ENCODE measurements around the gene CBFA2T2. TPM values are rescaled to one million over a fixed set of nuclear protein-coding genes. Genes with fewer than 3 reads are reported as not detected.

CBFA2T2 gene
- total and polyA plus RNA-seq, 10 of the 15 experiments (the other 5 are each of a cell fraction or from before 2014, with no cell fraction given) = 0.61 to 8.6 (median 5.5) TPM

- no peak for TF ChIP-seq FOS (IDR thresholded peaks at IDR 0.05; ENCODE audit: borderline replicate concordance, extremely low read depth, insufficient read length)
These were observed 95.1 kb downstream of the CBFA2T2 start (continued) for GRCh38 chr20:33584976-33585375.

- no peak for FAIRE-seq
These were observed 95.5 kb downstream of the CBFA2T2 start for GRCh38 chr20:33585413-33585812.

More at GRCh38 chr20:33585413-33585812, 95.5 kb downstream of the CBFA2T2 start:
- Histone ChIP-seq H3K27me3 (replicated peaks in 1 of 2; ENCODE audit: control insufficient read depth in 2 of 2, insufficient read depth in 2 of 2, low read length in 1 of 2) (no peaks in the 10 kb centered on the region), H3K79me2 (ENCODE audit: control insufficient read depth, insufficient read depth, low read length) (no peaks in the 10 kb centered on the region), H3K36me3 (ENCODE audit: control insufficient read depth in 2 of 2, insufficient read depth in 2 of 2, low read length in 1 of 2) (no peaks in the 10 kb centered on the region), H2AFZ (ENCODE audit: control insufficient read depth, low read depth, low read length) (no peak overlapping the region), H3K4me2 (ENCODE audit: control insufficient read depth, insufficient read depth) (no peak overlapping the region), H3K9me3 (replicated peaks; ENCODE audit: control insufficient read depth, insufficient read depth, low read length) (no peaks in the 10 kb centered on the region), H3K4me1 (ENCODE audit: control insufficient read depth, insufficient read depth, low read length) (no peaks in the 10 kb centered on the region), H3K4me3 (no peak overlapping the region), H3K9ac (ENCODE audit: control insufficient read depth, insufficient read depth, low read length) (no peak overlapping the region), H3K27ac (ENCODE audit: control insufficient read depth, insufficient read depth) (no peak overlapping the region), H4K20me1 (ENCODE audit: control insufficient read depth, insufficient read depth) (no peaks in the 10 kb centered on the region)
- ATAC-seq = no peak
- SMC1A ChIA-PET (ENCODE audit: uncharacterized antibody, unreplicated experiment) = interaction anchor here (0.7 to 1.0 kb wide), 2 partner anchors 14 to 23 kb away, joined by 3 read pairs; no protein-coding TSS in a partner anchor
- WGBS (ENCODE audit: insufficient coverage, insufficient replicate concordance, low lambda C conversion rate, missing lambda C conversion rate) = 99% methylated on average over 4 of the region's 4 CpGs
- BruUV-seq (replicated peaks) = no TSS peak
- in situ Hi-C loops (cut with MboI) = no loop called here
- CTCF ChIA-PET = interaction anchor here (1.8 kb wide), 1 partner anchor 47 kb away, joined by 3 read pairs; no protein-coding TSS in a partner anchor
- no peak for DNase-seq (ENCODE audit: low read depth, low spot score)
- no peak for TF ChIP-seq SREBF2 (IDR thresholded peaks at IDR 0.05; ENCODE audit: low read length)
- TF ChIP-seq ESRRA (IDR thresholded peaks at IDR 0.05; ENCODE audit: low read length) = no peak
- no peak for TF ChIP-seq PML (IDR thresholded peaks at IDR 0.05; ENCODE audit: low read length)
- TF ChIP-seq USF2 (IDR thresholded peaks at IDR 0.05; ENCODE audit: borderline replicate concordance, low read depth, low read length) = no peak
- no peak for TF ChIP-seq NKRF (conservative IDR thresholded peaks at IDR 0.05)
- POLR2A ChIA-PET = no interaction called here
- intact Hi-C loops (cut with micrococcal nuclease; ENCODE audit: unreplicated experiment) = no loop called here
- RAD21 ChIA-PET (ENCODE audit: unreplicated experiment) = no interaction called here
